GM23338 (cell line): ENCODE data around the gene ENTPD3. TPM values are rescaled to one million over a fixed set of nuclear protein-coding genes. Genes with fewer than 3 reads are reported as not detected.

Experiments used
- CREB1 ChIP-seq: fragments of 250-450 bp; sonication (Bioruptor Pico); IDR thresholded peaks from 2 replicates; pipeline ENCODE4 v1.5.0; 2020; ENCODE audit warnings: low read depth, mild to moderate bottlenecking, moderate library complexity
- NANOG ChIP-seq: IDR thresholded peaks from 2 replicates; pipeline ENCODE4 v1.6.1; 2016; ENCODE audit warnings: antibody characterized with exemption, borderline replicate concordance
- POLR2AphosphoS5 ChIP-seq: IDR thresholded peaks from 2 replicates; pipeline ENCODE4 v1.6.1; 2016; ENCODE audit warnings: antibody characterized with exemption, low read depth
- STAT1 ChIP-seq: IDR thresholded peaks from one replicate; pipeline ENCODE4 v1.6.1; 2016; ENCODE audit warnings: antibody characterized with exemption; ENCODE audit not compliant: unreplicated experiment
- ZNF114 ChIP-seq: fragments of 250-450 bp; sonication (Bioruptor Pico); IDR thresholded peaks from 2 replicates; pipeline ENCODE4 v1.5.0; 2020; ENCODE audit warnings: mild to moderate bottlenecking, moderate library complexity
- ZNF331 ChIP-seq: fragments of 250-450 bp; sonication (Bioruptor Pico); IDR thresholded peaks from 2 replicates; pipeline ENCODE4 v1.5.0; 2020; ENCODE audit warnings: low read depth, mild to moderate bottlenecking, moderate library complexity
- ZNF462 ChIP-seq: fragments of 250-450 bp; sonication (Bioruptor Pico); IDR thresholded peaks from 2 replicates; pipeline ENCODE4 v1.5.0; 2020; ENCODE audit warnings: mild to moderate bottlenecking, moderate library complexity
- polyA plus RNA-seq: library from polyadenylated mRNA; unstranded; fragments of >200 nt; fragmentation: Nextera tagmentation; extraction: Ambion mirVana; gene quantifications from 2 replicates; pipeline ENCODE4 v1.2.1, GENCODE V29; 2016
- total RNA-seq: library from RNA; depleted of rRNA; stranded (reverse); fragments of >200 nt; shearing (Covaris generic); gene quantifications from 2 replicates; pipeline ENCODE4 v1.2.3, GENCODE V29; 2014
- TF ChIP-seq, protein P1 (sequence below): IDR thresholded peaks from one replicate; pipeline ENCODE4 v1.6.1; 2018; ENCODE audit warnings: antibody characterized with exemption; ENCODE audit not compliant: unreplicated experiment
- TF ChIP-seq, protein P2 (sequence below): IDR thresholded peaks from 2 replicates; pipeline ENCODE4 v1.6.1; 2016; ENCODE audit warnings: antibody characterized with exemption

Gene ENTPD3
- total and polyA plus RNA-seq, 2 experiments from 2014 or later: 0.32 to 0.63 TPM

GRCh38 chr3:40369716-40370115 is 17.3 kb upstream of the ENTPD3 start (continued):
- TF ChIP-seq ZNF462 (CRISPR knock-in tag): no peak
- TF ChIP-seq ZNF114 (CRISPR knock-in tag): no peak
- no peak for TF ChIP-seq CREB1 (CRISPR knock-in tag)
- TF ChIP-seq, protein P1, sequence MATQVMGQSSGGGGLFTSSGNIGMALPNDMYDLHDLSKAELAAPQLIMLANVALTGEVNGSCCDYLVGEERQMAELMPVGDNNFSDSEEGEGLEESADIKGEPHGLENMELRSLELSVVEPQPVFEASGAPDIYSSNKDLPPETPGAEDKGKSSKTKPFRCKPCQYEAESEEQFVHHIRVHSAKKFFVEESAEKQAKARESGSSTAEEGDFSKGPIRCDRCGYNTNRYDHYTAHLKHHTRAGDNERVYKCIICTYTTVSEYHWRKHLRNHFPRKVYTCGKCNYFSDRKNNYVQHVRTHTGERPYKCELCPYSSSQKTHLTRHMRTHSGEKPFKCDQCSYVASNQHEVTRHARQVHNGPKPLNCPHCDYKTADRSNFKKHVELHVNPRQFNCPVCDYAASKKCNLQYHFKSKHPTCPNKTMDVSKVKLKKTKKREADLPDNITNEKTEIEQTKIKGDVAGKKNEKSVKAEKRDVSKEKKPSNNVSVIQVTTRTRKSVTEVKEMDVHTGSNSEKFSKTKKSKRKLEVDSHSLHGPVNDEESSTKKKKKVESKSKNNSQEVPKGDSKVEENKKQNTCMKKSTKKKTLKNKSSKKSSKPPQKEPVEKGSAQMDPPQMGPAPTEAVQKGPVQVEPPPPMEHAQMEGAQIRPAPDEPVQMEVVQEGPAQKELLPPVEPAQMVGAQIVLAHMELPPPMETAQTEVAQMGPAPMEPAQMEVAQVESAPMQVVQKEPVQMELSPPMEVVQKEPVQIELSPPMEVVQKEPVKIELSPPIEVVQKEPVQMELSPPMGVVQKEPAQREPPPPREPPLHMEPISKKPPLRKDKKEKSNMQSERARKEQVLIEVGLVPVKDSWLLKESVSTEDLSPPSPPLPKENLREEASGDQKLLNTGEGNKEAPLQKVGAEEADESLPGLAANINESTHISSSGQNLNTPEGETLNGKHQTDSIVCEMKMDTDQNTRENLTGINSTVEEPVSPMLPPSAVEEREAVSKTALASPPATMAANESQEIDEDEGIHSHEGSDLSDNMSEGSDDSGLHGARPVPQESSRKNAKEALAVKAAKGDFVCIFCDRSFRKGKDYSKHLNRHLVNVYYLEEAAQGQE: no peak
- TF ChIP-seq NANOG: no peak
- no peak for TF ChIP-seq POLR2AphosphoS5
- TF ChIP-seq, protein P2, sequence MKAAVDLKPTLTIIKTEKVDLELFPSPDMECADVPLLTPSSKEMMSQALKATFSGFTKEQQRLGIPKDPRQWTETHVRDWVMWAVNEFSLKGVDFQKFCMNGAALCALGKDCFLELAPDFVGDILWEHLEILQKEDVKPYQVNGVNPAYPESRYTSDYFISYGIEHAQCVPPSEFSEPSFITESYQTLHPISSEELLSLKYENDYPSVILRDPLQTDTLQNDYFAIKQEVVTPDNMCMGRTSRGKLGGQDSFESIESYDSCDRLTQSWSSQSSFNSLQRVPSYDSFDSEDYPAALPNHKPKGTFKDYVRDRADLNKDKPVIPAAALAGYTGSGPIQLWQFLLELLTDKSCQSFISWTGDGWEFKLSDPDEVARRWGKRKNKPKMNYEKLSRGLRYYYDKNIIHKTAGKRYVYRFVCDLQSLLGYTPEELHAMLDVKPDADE: no peak
- TF ChIP-seq STAT1: no peak
- no peak for TF ChIP-seq ZNF331 (CRISPR knock-in tag)
